Measurements from ENCODE around the gene C1orf226.

GRCh38 chr1:162405800-162406199 is 24.3 kb downstream of the C1orf226 start:
- TF ChIP-seq CTCF (IDR thresholded peaks at IDR 0.05; ENCODE audit: low read depth, low read length) = no peak
- TF ChIP-seq POLR2A (IDR thresholded peaks at IDR 0.05; ENCODE audit: extremely low read depth, insufficient read length) = no peak
